Peyer's patch (tissue), 4 donors: ENCODE measurements around the gene IFT43.

Experiments used
- POLR2A ChIP-seq, 2 donors: fragments of 450-650 bp; IDR thresholded peaks; one replicate each; pipeline ENCODE4 v1.5.1; 2017; ENCODE audit warnings: antibody characterized with exemption in 2 of 2, mild to moderate bottlenecking in 2 of 2, moderate library complexity in 2 of 2
- TF ChIP-seq, protein P1 (sequence below), 6 experiments: fragments of 450-650 bp in 4 of 6; fragments of 200-600 bp in 2 of 6; sonication (generic) in 1 of 6; IDR thresholded peaks; one replicate each; pipeline ENCODE4 v1.5.1; 2017 to 2019; ENCODE audit warnings: antibody characterized with exemption in 6 of 6, mild to moderate bottlenecking in 3 of 6, moderate library complexity in 1 of 6

DNA sequence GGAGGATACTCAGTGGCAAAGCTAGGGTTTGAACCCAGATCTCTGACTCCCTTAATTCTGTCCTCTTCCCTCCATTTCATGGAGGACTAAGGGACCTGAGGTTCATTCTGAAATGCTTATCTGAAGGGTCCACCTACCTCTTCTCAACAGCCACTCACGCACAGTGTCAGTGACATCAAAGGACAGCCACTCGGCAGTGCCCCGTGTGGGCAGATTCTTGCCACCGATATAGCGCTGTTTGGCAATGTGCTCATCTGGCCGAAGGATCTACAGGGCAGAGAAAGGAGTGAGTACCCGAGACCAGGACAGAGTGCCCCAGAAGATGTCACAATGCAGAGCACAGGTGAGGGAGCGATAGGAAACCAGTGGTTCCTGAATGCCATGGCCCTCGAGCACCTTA is 14.6 kb upstream of the IFT43 start:
- TF ChIP-seq, protein P1, sequence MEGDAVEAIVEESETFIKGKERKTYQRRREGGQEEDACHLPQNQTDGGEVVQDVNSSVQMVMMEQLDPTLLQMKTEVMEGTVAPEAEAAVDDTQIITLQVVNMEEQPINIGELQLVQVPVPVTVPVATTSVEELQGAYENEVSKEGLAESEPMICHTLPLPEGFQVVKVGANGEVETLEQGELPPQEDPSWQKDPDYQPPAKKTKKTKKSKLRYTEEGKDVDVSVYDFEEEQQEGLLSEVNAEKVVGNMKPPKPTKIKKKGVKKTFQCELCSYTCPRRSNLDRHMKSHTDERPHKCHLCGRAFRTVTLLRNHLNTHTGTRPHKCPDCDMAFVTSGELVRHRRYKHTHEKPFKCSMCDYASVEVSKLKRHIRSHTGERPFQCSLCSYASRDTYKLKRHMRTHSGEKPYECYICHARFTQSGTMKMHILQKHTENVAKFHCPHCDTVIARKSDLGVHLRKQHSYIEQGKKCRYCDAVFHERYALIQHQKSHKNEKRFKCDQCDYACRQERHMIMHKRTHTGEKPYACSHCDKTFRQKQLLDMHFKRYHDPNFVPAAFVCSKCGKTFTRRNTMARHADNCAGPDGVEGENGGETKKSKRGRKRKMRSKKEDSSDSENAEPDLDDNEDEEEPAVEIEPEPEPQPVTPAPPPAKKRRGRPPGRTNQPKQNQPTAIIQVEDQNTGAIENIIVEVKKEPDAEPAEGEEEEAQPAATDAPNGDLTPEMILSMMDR (IDR thresholded peaks at IDR 0.05), result no peak
- no peak for TF ChIP-seq POLR2A (IDR thresholded peaks at IDR 0.05)
